Inferior parietal cortex (tissue), 1 donor: Measurements from ENCODE around the gene GP9.
A peak's percentile ranks its signal among the peaks of the same experiment; 100 is the strongest.
"Not testable (repeated sequence)": the region's sequence is repeated elsewhere in the genome, so short reads cannot be mapped to it uniquely, and the experiment has no call there.

Experiments
- DNase-seq: peaks from one replicate; pipeline ENCODE4 v3.0.0-alpha.2; 2016; ENCODE audit errors: extremely low spot score

The GP9 gene

DNA sequence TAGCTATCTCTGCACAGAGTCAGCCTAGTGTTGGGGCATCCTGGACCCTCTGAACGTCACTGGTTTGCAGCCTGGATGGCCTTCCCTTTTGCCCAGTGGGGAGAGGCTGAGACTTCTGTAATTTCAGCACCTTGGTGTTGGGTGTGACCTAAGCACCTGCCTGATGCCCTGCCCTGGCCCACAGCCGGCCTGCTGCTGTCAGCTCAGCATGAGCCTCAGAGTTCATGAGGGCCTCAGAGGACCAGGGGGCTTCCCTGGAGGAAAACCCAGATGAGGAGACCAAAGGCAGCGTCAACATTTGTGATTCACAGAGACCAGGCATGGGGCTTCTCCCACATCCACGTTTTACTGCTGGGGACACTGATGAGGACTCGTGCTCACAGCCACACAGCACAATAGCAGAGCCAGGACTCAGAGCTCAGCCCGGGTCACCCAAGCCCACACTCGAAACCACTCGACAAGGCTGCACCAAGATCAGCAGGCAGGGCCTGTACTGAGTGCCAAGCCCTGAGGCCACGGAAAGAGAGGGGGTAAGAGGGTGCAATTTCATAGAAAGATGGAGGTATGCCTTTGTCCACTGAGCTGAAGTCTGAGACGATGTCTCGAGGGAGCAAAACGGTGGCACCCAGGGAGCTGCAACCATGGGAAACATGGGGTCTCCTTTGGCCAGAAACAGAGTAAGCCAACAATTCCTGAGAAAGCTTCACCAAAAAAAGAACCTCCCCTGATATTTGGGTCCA is 9.9 kb upstream of the GP9 start:
- DNase-seq: no peak

DNA sequence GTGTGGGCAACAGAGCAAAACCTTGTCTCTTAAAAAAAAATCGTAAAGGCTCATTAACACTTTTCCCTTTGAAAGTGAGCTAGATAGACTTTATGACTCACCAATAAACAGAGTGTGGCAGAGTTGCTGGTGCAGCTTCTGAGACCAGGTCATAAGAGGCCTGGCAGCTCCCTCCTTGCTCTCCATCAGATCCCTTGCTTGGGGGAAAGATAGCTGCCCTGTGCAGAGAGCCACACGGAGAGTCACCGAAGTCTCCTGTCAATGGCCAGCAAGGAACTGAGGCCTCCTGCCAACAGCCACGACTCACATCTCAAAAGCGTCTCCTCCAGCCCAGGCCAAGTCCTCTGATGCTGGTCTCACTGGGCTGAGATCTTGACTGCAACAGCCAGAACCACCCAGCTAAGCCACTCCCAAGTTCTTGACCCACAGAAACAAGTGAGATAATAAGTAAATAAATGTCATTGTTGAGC is 8.7 kb upstream of the GP9 start:
- no peak for DNase-seq

DNA sequence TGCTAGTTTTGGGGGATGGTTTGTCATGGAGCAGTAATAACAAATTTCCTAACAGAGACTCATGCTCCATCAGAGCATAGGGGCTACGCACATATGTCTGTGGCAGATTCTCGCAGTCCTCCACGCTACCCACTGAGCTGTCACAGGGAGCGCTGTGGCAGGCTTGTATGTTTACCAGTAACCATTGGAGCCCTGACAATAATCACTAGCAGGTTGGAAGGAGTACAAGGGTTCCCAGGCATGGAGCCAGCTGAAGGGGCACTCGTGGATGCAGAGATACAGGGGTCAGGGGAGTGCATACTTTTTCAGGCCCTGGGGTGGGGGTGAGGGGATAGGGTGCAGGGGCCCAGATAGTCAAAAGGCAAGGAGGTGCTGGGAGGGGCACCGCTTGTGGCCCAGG is 7.9 kb upstream of the GP9 start:
- DNase-seq: no peak

DNA sequence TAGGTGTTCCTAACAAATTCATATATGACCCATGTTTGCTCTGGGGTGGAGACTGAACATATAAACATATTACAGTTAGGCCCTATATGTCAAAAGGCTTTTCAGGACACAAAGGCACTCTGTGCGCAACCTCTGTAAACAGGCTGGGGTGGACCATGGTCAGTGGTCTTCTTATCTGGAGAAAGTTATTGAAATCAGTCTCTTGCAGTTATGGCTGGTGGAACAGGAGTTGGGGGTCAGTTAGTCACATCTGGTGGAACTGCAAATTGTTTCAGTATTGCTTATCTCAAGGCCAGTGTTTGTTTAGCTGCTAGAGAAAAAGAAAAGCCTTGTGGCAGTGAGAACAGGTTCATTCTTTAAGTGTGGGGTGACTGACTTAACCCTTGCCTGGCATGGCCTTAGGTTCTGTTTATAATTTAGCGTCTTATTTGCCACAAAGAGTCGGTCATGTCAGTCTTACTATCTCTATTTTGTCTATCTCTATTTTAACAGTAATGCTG is 5.9 kb upstream of the GP9 start:
- DNase-seq: peak; percentile 5

DNA sequence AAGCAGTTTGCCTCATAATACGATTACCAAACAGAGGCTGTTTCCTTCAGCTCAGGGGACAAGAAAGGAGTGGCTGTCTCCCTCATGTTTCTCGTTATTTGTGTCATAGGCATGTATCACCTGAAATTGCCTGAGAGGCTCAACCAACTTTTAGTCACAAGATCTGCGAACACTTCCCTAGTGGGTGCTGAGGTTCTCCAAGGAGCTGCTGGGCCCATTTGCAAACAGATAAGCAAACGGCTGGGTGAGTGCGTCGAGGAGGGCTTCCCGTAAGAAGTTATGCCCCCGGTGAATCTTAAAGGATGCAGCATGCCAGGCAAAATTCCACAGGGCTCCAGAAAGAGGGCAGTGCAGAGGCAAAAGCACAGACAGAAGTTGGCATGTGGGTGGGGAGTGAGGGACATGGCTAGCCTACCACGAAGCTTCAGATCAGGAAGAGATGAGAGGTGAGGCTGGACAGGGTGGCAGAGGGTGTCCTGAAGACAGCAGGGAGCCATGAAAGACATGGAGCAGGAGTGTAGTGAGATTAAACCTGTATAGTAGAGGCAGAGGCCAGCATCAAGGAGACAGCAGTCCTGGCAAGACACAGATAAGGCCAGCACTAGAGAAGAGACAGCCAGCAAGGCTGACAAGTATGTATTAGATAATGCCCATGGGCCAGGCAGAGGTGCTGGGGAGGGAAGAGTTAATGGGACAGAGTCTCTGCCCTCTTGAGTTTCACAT is 4.0 kb upstream of the GP9 start:
- DNase-seq: no peak

DNA sequence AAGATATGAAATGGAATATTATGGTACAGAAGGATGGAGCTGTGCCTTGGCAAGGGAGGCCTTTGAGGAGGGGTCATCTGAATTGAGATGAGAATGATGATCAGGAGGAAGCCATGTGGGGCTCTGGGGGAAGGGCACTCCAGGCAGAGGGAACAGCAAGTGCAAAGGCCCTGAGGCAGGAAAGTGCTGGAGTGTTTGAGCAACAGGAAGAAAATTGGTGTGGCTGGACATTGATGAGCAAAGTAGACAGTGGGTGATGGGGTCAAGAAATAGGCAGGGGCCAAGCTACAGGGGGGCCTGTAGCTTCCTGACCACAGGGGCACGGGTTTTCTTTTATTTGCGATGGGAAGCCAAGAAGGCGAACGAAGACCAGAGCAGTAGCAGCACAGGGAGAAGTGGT is 3.3 kb upstream of the GP9 start:
- no peak for DNase-seq

DNA sequence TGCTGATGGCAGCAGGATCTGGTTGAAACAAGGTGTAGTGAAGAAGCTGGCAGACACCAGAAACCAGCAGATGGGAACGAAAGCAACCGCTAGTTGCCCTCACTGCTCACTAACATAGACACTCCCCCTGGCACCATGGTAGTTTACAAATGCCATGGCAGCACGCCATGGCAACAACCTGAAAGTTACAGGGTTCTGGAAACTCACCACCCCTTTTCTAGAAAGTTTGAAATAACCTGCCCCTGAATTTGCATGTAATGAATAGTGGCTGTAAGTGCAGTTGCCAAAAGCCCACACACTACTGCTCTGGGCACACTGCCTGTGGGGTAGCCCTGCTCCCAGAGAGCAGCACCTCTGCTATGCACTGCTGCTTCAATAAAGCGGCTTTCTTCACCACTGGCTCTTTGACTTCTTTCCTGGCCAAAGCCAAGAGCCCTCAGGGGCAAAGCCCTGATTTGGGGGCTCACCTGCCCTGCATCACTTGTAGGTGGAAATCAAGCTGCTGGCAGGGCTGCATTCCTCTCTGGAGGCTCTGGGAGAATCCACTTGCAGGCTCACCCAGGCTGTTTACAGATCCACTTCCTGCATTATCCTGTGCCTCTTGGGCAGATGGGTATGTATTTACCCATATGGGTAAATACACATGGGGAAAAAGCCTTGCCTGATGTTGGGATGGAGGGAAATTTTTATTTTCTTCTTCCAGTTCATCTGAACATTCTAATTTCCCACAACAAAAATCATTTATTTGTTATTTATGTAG is 2.0 kb upstream of the GP9 start:
- peak; percentile 17 for DNase-seq

DNA sequence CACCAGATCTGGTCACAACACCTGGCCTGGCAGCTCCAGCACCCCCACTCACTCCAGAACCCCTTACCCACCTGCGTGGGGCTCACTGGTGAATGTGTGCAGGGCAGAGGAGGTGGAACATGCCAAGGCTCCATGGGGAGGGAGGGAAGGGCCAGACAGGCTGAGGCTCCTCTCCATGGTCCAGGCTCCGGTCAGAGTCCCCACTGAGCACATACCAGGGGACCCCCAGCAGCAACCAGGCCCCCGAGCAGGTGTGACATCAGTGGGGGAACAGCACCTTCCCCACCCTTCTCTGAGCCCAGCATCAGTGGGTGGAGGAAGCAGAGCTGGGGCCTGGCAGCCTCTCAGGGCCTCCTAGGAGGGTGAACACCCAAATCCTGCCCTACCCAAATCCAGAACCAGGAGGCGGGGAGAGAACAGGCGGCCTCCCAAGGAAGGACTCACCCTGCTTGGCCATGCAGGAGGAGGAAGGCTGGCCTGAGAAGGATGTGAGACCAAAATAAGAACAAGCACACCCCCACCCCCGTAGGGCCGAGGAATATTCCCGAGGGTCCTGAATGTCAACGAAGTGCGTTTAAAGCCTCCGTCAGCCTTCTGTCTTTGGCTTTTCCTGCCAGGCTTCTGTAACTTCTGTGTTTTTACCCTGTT is 1.1 kb upstream of the GP9 start:
- DNase-seq: no peak

DNA sequence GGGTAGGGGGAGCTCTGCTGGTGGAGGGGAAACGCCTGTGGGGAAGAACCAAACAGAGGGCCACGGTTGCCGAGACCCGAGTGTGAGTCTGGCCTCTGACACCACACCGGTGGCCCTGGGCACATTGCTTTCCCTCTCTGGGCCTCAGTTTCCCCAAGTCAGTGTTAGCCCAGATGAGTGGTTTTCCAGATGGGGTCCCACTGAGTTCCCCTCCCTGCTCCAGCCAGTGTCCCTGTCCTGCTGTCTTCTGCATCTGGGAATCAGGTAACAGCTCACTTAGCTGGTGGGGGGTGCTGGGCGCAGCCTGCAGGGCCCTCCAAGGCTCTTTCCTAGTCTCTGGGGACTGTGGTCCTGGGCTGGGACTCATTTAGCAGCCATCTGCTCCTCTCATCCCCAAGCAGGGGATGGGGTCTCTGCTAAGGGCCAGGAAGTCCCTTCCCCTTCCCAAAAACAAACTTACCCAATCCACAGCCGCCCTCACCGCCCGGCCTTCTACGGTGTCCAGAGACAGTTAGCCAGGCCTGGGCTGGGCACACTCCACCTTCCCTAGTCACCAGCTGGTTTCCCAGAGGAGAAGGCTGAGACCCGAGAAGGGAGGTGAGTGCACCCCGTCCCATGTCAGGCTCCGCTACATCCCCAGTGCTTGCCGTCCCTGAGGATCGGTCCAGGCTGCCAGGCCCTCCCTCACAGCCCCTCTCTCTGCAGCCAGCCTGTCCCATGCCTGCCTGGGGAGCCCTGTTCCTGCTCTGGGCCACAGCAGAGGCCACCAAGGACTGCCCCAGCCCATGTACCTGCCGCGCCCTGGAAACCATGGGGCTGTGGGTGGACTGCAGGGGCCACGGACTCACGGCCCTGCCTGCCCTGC is 676 bp downstream of the GP9 start:
- no peak for DNase-seq

DNA sequence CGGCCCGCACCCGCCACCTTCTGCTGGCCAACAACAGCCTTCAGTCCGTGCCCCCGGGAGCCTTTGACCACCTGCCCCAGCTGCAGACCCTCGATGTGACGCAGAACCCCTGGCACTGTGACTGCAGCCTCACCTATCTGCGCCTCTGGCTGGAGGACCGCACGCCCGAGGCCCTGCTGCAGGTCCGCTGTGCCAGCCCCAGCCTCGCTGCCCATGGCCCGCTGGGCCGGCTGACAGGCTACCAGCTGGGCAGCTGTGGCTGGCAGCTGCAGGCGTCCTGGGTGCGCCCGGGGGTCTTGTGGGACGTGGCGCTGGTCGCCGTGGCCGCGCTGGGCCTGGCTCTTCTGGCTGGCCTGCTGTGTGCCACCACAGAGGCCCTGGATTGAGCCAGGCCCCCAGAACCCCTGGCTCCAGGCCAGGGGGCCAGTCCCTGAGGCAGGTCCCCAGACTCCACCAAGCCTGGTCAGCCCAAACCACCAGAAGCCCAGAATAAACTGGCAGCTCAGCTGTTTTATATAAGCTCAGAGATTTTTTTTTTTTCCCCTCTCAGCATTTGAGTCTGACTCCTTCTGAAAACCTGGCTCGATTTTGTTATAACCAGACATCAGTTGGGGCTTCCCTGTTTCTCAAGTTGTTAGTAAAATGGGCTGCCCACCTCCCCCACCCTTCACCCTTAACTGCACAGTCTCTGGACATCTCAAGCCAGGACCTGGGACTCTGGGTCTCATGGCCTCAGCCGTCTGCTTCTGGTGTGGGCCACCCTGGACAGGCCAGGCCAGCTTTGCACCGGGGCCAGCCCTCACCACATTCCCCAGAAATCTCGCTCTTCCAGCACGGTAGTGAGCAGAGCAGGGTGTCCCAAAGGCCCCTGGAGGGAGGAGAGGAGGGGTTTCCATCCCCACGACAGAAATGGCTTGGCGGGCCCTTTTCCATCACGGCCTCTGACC is 1.6 kb downstream of the GP9 start:
- DNase-seq: no peak

DNA sequence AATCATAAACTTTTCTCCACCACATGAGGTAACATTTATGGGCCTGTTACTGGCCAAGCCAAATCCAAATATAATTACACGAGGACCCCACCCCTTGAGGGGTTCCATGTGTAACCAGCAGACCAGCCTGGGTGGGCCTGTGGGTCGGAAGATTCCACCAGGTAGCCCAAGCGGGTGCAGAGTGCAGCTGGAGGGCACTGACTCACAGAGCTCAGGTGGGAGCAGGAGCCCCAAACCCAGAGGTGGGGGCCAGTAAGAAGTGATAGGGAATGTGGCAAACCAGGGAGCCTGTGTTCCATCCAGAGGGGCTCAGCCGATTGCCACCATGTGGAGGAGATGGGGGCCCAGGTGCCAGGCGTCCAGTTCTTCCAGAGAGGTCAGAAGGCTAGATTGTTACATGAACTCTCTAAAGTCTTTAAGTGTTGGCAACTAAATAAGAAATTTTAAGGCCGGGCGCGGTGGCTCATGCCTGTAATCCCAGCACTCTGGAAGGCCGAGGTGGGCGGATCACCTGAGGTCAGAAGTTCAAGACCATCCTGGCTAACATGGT is 2.6 kb downstream of the GP9 start:
- DNase-seq: no peak

DNA sequence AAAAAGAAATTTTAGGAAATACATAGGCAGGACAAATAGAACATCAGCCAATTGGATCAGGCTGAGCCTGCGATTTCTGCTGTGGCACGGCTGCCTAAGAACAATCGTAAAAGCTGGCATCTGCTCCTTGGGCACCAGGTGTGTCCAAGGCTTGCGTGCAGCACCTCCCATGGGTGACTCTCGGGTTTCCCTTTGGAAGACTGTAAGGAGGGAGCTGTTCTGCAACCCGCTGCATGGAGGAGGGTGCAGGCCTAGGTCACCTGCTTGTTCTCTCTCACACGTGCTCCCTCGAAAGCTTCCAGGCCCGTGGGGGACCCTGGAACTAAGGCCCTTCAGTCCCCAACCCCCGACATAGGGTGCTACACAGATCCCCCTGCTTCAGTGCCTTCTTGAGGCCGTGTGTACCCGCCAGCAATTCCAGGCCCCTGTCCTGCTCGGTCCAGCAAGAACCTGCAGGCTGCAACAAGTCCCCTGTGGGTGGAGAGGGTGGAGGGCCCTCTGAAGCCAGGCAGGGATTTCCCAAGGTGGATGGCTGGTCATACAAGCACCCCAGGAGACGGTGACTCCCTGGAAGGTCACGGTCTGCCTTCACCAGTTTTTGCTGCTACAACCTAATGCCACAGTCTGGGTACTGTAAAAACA is 3.4 kb downstream of the GP9 start:
- DNase-seq: no peak

DNA sequence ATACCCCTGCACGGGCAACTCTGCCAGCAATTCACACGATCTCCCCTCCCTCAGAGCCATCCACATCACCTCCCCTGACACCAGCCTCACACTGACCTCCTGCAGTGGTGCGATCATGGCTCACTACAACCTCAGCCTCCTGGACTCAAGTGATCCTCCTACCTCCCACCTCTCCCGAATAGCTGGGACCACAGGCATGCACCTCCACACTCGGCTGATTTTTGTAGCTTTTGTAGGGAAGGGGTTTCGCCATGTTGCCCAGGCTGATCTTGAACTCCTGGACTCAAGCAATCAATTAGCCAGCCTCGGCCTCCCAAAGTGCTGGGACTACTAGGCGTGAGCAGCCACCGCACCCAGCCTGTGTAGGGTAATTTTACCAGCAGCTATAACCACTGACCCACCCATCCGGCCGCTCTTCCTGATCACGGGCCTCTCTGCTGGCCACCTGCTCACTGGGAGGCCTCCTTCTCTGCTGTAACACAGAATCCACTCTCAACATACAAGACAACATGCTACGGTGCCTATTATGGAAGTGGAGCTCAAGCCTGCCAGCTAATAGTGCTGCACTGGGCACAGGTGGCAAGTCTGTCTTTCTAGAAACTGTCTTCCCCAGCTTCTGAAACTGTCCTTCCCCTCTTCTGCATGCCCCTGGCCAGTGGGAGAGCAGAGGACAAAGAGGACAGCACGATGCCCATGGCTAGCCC is 4.6 kb downstream of the GP9 start:
- no peak for DNase-seq

DNA sequence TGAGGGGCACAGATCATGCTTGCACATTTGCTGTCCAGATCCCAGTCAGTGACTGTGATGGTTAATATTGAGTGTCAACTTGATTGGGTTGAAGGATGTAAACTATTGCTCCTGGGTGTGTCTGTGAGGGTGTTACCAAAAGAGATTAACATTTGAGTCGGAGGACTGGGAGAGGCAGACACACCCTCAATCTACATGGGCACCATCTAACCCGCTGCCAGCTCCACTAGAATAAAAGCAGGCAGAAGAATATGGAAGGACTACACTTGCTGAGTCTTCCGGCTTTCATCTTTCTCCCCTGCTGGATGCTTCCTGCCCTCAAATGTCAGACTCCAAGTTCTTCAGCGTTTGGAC is 5.1 kb downstream of the GP9 start:
- no peak for DNase-seq

DNA sequence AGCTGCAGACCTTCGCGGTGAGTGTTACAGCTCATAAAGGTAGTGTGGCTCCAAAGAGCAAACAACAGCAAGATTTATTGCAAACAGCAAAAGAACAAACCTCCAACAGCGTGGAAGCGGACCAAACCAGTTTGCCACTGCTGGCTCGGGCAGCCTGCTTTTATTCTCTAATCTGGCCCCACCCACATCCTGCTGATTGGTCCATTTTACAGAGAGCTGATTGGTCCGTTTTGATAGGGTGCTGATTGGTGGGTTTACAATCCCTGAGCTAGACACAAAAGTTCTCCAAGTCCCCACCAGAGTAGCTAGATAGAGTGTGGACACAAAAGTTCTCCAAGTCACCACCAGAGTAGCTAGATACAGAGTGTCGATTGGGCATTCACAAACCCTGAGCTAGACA is 7.1 kb downstream of the GP9 start:
- DNase-seq: not testable (repeated sequence)

DNA sequence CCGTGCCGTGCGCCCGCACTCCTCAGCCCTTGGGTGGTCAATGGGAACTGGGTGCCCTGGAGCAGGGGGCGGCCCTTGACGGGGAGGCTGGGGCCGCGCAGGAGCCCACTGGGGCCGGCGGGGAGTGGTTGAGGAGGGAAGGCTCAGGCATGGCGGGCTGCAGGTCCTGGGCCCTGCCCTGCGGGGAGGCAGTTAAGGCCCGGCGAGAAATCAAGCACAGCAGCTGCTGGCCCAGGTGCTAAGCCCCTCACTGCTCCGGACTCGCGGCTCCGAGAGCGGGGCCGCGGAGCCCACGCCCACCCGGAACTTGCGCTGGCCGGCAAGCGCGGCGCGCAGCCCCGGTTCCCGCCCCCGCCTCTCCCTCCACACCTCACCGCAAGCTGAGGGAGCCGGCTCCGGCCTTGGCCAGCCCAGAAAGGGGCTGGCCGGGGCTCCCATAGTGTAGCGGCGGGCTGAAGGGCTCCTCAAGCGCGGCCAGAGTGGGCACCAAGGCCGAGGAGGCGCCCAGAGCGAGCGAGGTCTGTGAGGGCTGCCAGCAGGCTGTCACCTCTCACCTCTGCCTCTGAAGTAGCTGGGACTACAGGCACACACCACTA is 7.8 kb downstream of the GP9 start:
- no peak for DNase-seq

DNA sequence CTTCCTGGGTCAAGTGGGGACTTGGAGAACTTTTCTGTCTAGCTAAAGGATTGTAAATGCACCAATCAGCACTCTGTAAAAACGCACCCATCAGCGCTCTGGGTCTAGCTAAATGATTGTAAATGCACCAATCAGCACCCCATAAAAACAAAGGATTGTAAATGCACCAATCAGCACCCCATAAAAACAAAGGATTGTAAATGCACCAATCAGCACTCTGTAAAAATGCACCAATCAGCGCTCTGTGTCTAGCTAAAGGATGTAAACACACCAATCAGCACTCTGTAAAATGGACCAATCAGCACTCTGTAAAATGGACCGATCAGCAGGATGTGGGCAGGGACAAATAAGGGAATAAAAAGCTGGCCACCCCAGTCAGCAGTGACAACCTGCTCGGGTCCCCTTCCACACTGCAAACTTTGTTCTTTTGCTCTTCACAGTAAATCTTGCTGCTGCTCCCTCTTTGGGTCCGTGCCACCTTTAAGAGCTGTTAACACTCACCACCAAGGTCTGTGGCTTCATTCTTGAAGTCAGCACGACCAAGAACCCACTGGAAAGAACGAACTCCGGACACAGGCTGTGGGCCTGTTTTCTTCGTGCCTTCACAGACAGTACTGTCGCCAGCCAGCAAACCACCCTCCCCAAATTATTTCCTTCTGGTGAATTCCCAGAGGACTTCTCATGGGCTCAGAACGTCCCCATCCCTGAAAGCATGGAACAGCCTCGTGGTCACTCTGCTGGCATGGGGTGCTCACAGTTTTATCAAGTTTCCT is 8.9 kb downstream of the GP9 start:
- not testable (repeated sequence) for DNase-seq
